DMS153 (cell line): ENCODE data around the gene PRKCH.

ENCODE experiments used
- DNase-seq: peaks from one replicate; lab custom pipeline; 2025; lab: John Stamatoyannopoulos, UW

Gene PRKCH

GRCh38 chr14:61569308-61569707, 247.9 kb downstream of the PRKCH start:
- DNase-seq: no peak

GRCh38 chr14:61569812-61570548, 248.6 kb downstream of the PRKCH start:
- no peak for DNase-seq

GRCh38 chr14:61570549-61571290, 249.3 kb downstream of the PRKCH start:
- no peak for DNase-seq

GRCh38 chr14:61571917-61572316, 250.5 kb downstream of the PRKCH start:
- no peak for DNase-seq

- DNase-seq: no peak
Measured at GRCh38 chr14:61573321-61573720, 251.9 kb downstream of the PRKCH start.

- DNase-seq: no peak
Measured at GRCh38 chr14:61573748-61574513, 252.6 kb downstream of the PRKCH start.

GRCh38 chr14:61574514-61574807, 253.1 kb downstream of the PRKCH start:
- no peak for DNase-seq

- DNase-seq: no peak
Measured at GRCh38 chr14:61575126-61575525, 253.7 kb downstream of the PRKCH start.

- DNase-seq: no peak
Measured at GRCh38 chr14:61575551-61576150, 254.3 kb downstream of the PRKCH start.

- no peak for DNase-seq
Measured at GRCh38 chr14:61577506-61577931, 256.1 kb downstream of the PRKCH start.

GRCh38 chr14:61578745-61579144, 257.4 kb downstream of the PRKCH start:
- no peak for DNase-seq

GRCh38 chr14:61581340-61581739, 260.0 kb downstream of the PRKCH start:
- DNase-seq: no peak

GRCh38 chr14:61581955-61582615, 260.7 kb downstream of the PRKCH start:
- no peak for DNase-seq

GRCh38 chr14:61582815-61583214, 261.4 kb downstream of the PRKCH start:
- no peak for DNase-seq

- no peak for DNase-seq
Measured at GRCh38 chr14:61584331-61584741, 263.0 kb downstream of the PRKCH start.

GRCh38 chr14:61585598-61586543, 264.5 kb downstream of the PRKCH start:
- DNase-seq: no peak

GRCh38 chr14:61586544-61587055, 265.2 kb downstream of the PRKCH start:
- no peak for DNase-seq

- no peak for DNase-seq
Measured at GRCh38 chr14:61587081-61587713, 265.8 kb downstream of the PRKCH start.

GRCh38 chr14:61588419-61588901, 267.1 kb downstream of the PRKCH start:
- DNase-seq: no peak
